Muscle layer of duodenum (tissue), 2 donors: ENCODE data around the gene TRABD2B.
A peak's percentile ranks its signal among the peaks of the same experiment; 100 is the strongest.

Experiments
- H3K27ac ChIP-seq: one replicate; pipeline ENCODE4 v1.7.0; 2013; ENCODE audit warnings: mild to moderate bottlenecking, low read length
- H3K27me3 ChIP-seq: one replicate; pipeline ENCODE4 v1.7.0; 2013; ENCODE audit warnings: low read depth, mild to moderate bottlenecking, control low read depth, low read length
- H3K36me3 ChIP-seq, 2 donors: one replicate each; pipeline ENCODE4 v1.7.0; 2013; ENCODE audit warnings: low read length in 2 of 2, control low read depth in 1 of 2, mild to moderate bottlenecking in 1 of 2; ENCODE audit not compliant: insufficient read depth in 2 of 2, control insufficient read depth in 1 of 2
- H3K4me1 ChIP-seq, 2 donors: one replicate each; pipeline ENCODE4 v1.7.0; 2013; ENCODE audit warnings: low read length in 2 of 2, mild to moderate bottlenecking in 2 of 2, control low read depth in 1 of 2, moderate library complexity in 1 of 2; ENCODE audit not compliant: insufficient read depth in 2 of 2, control insufficient read depth in 1 of 2
- H3K4me3 ChIP-seq, 2 donors: one replicate each; pipeline ENCODE4 v1.7.0; 2013; ENCODE audit warnings: low read length in 2 of 2, low read depth in 1 of 2, mild to moderate bottlenecking in 1 of 2
- H3K9me3 ChIP-seq, 2 donors: one replicate each; pipeline ENCODE4 v1.7.0; 2013; ENCODE audit warnings: low read length in 2 of 2, control low read depth in 1 of 2, mild to moderate bottlenecking in 1 of 2; ENCODE audit not compliant: control insufficient read depth in 1 of 2
- donor health status: healthy.

Gene TRABD2B

GRCh38 chr1:47727051-47727696 lies 270.0 kb downstream of the TRABD2B start:
- H3K4me3 ChIP-seq, result no peak overlapping the region
- H3K4me1 ChIP-seq, result peaks cover 0 to 16% of the 10 kb centered on the region in 2 donors
- H3K36me3 ChIP-seq, result no peaks in the 10 kb centered on the region
- no peak overlapping the region for H3K27ac ChIP-seq
- H3K27me3 ChIP-seq, result peaks cover 29% of the 10 kb centered on the region
- no peaks in the 10 kb centered on the region for H3K9me3 ChIP-seq

GRCh38 chr1:47725992-47726855 lies 271.0 kb downstream of the TRABD2B start:
- peak overlapping the region; percentile 19 to 34 for H3K4me3 ChIP-seq
- H3K27me3 ChIP-seq, result peaks cover 29% of the 10 kb centered on the region
- no peaks in the 10 kb centered on the region for H3K9me3 ChIP-seq
- H3K36me3 ChIP-seq, result no peaks in the 10 kb centered on the region
- no peak overlapping the region for H3K27ac ChIP-seq
- peaks cover 0 to 16% of the 10 kb centered on the region in 2 donors for H3K4me1 ChIP-seq

- peaks cover 29% of the 10 kb centered on the region for H3K27me3 ChIP-seq
- no peaks in the 10 kb centered on the region for H3K36me3 ChIP-seq
- no peak overlapping the region for H3K27ac ChIP-seq
- H3K4me3 ChIP-seq, result peak overlapping the region in 1 of 2 donors; percentile 34
- H3K9me3 ChIP-seq, result no peaks in the 10 kb centered on the region
- peaks cover 0 to 16% of the 10 kb centered on the region in 2 donors for H3K4me1 ChIP-seq
Observed at GRCh38 chr1:47725511-47725991, 271.6 kb downstream of the TRABD2B start.

- Histone ChIP-seq H3K27ac (no peak overlapping the region), H3K9me3 (no peaks in the 10 kb centered on the region), H3K4me3 (peak overlapping the region in 1 of 2 donors; percentile 25), H3K4me1 (peaks cover 0 to 16% of the 10 kb centered on the region in 2 donors), H3K36me3 (no peaks in the 10 kb centered on the region), H3K27me3 (peaks cover 34% of the 10 kb centered on the region)
Observed at GRCh38 chr1:47725000-47725473, 272.1 kb downstream of the TRABD2B start.

GRCh38 chr1:47724432-47724999 lies 272.7 kb downstream of the TRABD2B start:
- H3K36me3 ChIP-seq, result no peaks in the 10 kb centered on the region
- no peaks in the 10 kb centered on the region for H3K9me3 ChIP-seq
- peaks cover 0 to 16% of the 10 kb centered on the region in 2 donors for H3K4me1 ChIP-seq
- peaks cover 36% of the 10 kb centered on the region for H3K27me3 ChIP-seq
- no peak overlapping the region for H3K27ac ChIP-seq
- peak overlapping the region in 1 of 2 donors; percentile 25 for H3K4me3 ChIP-seq

- H3K36me3 ChIP-seq, result no peaks in the 10 kb centered on the region
- peaks cover 0 to 16% of the 10 kb centered on the region in 2 donors for H3K4me1 ChIP-seq
- no peak overlapping the region for H3K27ac ChIP-seq
- H3K27me3 ChIP-seq, result peaks cover 36% of the 10 kb centered on the region
- H3K9me3 ChIP-seq, result no peaks in the 10 kb centered on the region
- no peak overlapping the region for H3K4me3 ChIP-seq
Observed at GRCh38 chr1:47722909-47723580, 274.1 kb downstream of the TRABD2B start.

- no peak overlapping the region for H3K4me3 ChIP-seq
- H3K9me3 ChIP-seq, result no peaks in the 10 kb centered on the region
- peaks cover 36% of the 10 kb centered on the region for H3K27me3 ChIP-seq
- no peak overlapping the region for H3K27ac ChIP-seq
- peaks cover 0 to 16% of the 10 kb centered on the region in 2 donors for H3K4me1 ChIP-seq
- H3K36me3 ChIP-seq, result no peaks in the 10 kb centered on the region
Observed at GRCh38 chr1:47722101-47722500, 275.1 kb downstream of the TRABD2B start.

GRCh38 chr1:47720111-47720510 lies 277.1 kb downstream of the TRABD2B start:
- H3K36me3 ChIP-seq, result no peaks in the 10 kb centered on the region
- peaks cover 0 to 4% of the 10 kb centered on the region in 2 donors for H3K4me1 ChIP-seq
- H3K4me3 ChIP-seq, result no peak overlapping the region
- H3K9me3 ChIP-seq, result no peaks in the 10 kb centered on the region
- H3K27me3 ChIP-seq, result peaks cover 26% of the 10 kb centered on the region
- no peak overlapping the region for H3K27ac ChIP-seq

GRCh38 chr1:47717341-47717740 lies 279.8 kb downstream of the TRABD2B start:
- Histone ChIP-seq H3K36me3 (no peaks in the 10 kb centered on the region), H3K27ac (no peak overlapping the region), H3K4me1 (no peaks in the 10 kb centered on the region), H3K27me3 (peaks cover 7% of the 10 kb centered on the region), H3K4me3 (no peak overlapping the region), H3K9me3 (no peaks in the 10 kb centered on the region)

GRCh38 chr1:47713975-47714767 lies 283.0 kb downstream of the TRABD2B start:
- H3K4me3 ChIP-seq, result no peak overlapping the region
- H3K27ac ChIP-seq, result no peak overlapping the region
- H3K4me1 ChIP-seq, result peaks cover 0 to 18% of the 10 kb centered on the region in 2 donors
- H3K9me3 ChIP-seq, result no peaks in the 10 kb centered on the region
- no peaks in the 10 kb centered on the region for H3K36me3 ChIP-seq
- peaks cover 15% of the 10 kb centered on the region for H3K27me3 ChIP-seq
